SK-N-SH treated with all-trans-retinoic acid at 6 μM for 48 hours (cell line): ENCODE results near the gene LRRC15.

Experiments used
- ATAC-seq: fragments of 200-7000 bp; cut with Tn5 transposase; 3 replicates; pipeline ENCODE4 v1.9.1; 2020; ENCODE audit warnings: mild to moderate bottlenecking, moderate library complexity
- ARNTL ChIP-seq: fragments of 450-650 bp; formaldehyde crosslinking; IDR thresholded peaks from 2 replicates; pipeline ENCODE4 v1.5.0; 2020; ENCODE audit warnings: low read depth, mild to moderate bottlenecking, moderate library complexity, borderline replicate concordance
- BACH2 ChIP-seq: fragments of 250-450 bp; sonication (Bioruptor Pico); IDR thresholded peaks from 2 replicates; pipeline ENCODE4 v1.9.0; 2021; ENCODE audit warnings: mild to moderate bottlenecking, borderline replicate concordance
- CSDC2 ChIP-seq: fragments of 250-450 bp; sonication (Bioruptor Pico); IDR thresholded peaks from 2 replicates; pipeline ENCODE4 v1.5.0; 2020; ENCODE audit warnings: mild to moderate bottlenecking, moderate library complexity
- ESRRG ChIP-seq: fragments of 250-450 bp; sonication (Bioruptor Pico); IDR thresholded peaks from 2 replicates; pipeline ENCODE4 v1.6.1; 2021; ENCODE audit warnings: mild to moderate bottlenecking
- ISL1 ChIP-seq: fragments of 250-450 bp; sonication (Bioruptor Pico); IDR thresholded peaks from 2 replicates; pipeline ENCODE4 v2.1.2; 2022; ENCODE audit warnings: mild to moderate bottlenecking, moderate library complexity
- OSR1 ChIP-seq: fragments of 250-450 bp; sonication (Bioruptor Pico); IDR thresholded peaks from 2 replicates; pipeline ENCODE4 v1.8.0; 2022; ENCODE audit warnings: moderate library complexity, mild to moderate bottlenecking, inconsistent platforms
- PATZ1 ChIP-seq: fragments of 250-450 bp; sonication (Bioruptor Pico); IDR thresholded peaks from 2 replicates; pipeline ENCODE4 v1.8.0; 2020; ENCODE audit warnings: mild to moderate bottlenecking, moderate library complexity, borderline replicate concordance
- POU6F1 ChIP-seq: fragments of 250-450 bp; sonication (Bioruptor Pico); IDR thresholded peaks from 2 replicates; pipeline ENCODE4 v1.8.0; 2021; ENCODE audit warnings: low read depth, mild to moderate bottlenecking, moderate library complexity, borderline replicate concordance
- PPARA ChIP-seq: fragments of 250-450 bp; sonication (Bioruptor Pico); IDR thresholded peaks from 2 replicates; pipeline ENCODE4 v1.5.0; 2020; ENCODE audit warnings: mild to moderate bottlenecking, borderline replicate concordance
- RARB ChIP-seq: fragments of 250-450 bp; sonication (Bioruptor Pico); IDR thresholded peaks from 2 replicates; pipeline ENCODE4 v1.8.0; 2021; ENCODE audit warnings: mild to moderate bottlenecking, moderate library complexity
- SNAI2 ChIP-seq: fragments of 250-450 bp; sonication (Bioruptor Pico); IDR thresholded peaks from 2 replicates; pipeline ENCODE4 v1.5.0; 2020; ENCODE audit warnings: mild to moderate bottlenecking, moderate library complexity
- TOX ChIP-seq: fragments of 250-450 bp; sonication (Bioruptor Pico); IDR thresholded peaks from 2 replicates; pipeline ENCODE4 v1.8.0; 2021; ENCODE audit warnings: mild to moderate bottlenecking, moderate library complexity, borderline replicate concordance
- ZC3H10 ChIP-seq: fragments of 250-450 bp; sonication (Bioruptor Pico); IDR thresholded peaks from 2 replicates; pipeline ENCODE4 v1.5.1; 2021; ENCODE audit warnings: mild to moderate bottlenecking, moderate library complexity
- ZFP3 ChIP-seq: fragments of 250-450 bp; sonication (Bioruptor Pico); IDR thresholded peaks from 2 replicates; pipeline ENCODE4 v1.5.0; 2020; ENCODE audit warnings: mild to moderate bottlenecking, moderate library complexity
- ZFP30 ChIP-seq: fragments of 450-650 bp; formaldehyde crosslinking; IDR thresholded peaks from 2 replicates; pipeline ENCODE4 v1.5.0; 2022; ENCODE audit warnings: mild to moderate bottlenecking, moderate library complexity
- ZNF565 ChIP-seq: fragments of 450-650 bp; formaldehyde crosslinking; conservative IDR thresholded peaks from 2 replicates; pipeline ENCODE4 v1.5.0; 2020; ENCODE audit warnings: low read depth, mild to moderate bottlenecking, moderate library complexity
- ZNF70 ChIP-seq: fragments of 450-650 bp; formaldehyde crosslinking; IDR thresholded peaks from 2 replicates; pipeline ENCODE4 v1.5.0; 2020; ENCODE audit warnings: mild to moderate bottlenecking, moderate library complexity
- ZNF8 ChIP-seq: fragments of 450-650 bp; formaldehyde crosslinking; IDR thresholded peaks from 2 replicates; pipeline ENCODE4 v1.5.0; 2020; ENCODE audit warnings: mild to moderate bottlenecking, moderate library complexity
- TF ChIP-seq, protein P1 (sequence below): fragments of 250-450 bp; sonication (Bioruptor Pico); IDR thresholded peaks from 2 replicates; pipeline ENCODE4 v1.5.1; 2021; ENCODE audit warnings: mild to moderate bottlenecking, moderate library complexity
- TF ChIP-seq, protein P2 (sequence below): fragments of 250-450 bp; sonication (Bioruptor Pico); IDR thresholded peaks from 2 replicates; pipeline ENCODE4 v1.5.1; 2020; ENCODE audit warnings: low read depth, mild to moderate bottlenecking, moderate library complexity
- TF ChIP-seq, protein P3 (sequence below): fragments of 250-450 bp; sonication (Bioruptor Pico); IDR thresholded peaks from 2 replicates; pipeline ENCODE4 v1.5.0; 2020; ENCODE audit warnings: mild to moderate bottlenecking, moderate library complexity

The LRRC15 gene

DNA sequence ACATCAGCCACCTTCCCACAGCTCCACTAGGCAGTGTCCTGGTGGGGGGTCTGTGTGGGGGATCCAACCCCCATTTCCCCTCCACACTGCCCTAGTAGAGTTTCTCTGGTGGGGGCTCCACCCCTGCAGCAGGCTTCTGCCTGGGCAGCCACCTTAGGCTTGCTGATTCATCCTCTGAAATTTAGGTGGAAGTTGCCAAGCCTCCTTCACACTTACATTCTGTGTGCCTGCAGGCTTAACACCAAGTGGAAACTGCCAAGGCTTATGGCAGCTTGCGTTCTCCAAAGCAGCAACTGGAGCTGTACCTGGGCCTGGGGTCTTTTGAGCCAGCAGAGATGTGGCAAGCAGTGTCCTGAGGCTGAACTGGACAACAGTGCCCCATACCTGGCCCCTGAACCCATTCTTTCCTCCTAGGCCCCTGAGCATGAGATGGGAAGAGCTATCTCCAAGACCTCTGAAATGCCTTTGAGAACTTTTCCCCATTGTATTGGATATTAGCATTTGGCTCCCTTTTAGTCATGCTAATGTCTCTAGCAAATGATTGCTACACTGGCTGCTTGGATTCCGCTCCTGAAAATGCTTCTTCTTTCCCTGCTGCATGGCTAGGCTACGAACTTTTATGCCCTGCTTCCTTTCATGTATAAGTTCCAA lies 50.9 kb downstream of the LRRC15 start:
- TF ChIP-seq PATZ1 (CRISPR knock-in tag) (no peak), POU6F1 (no peak), BACH2 (no peak), ZFP30 (CRISPR knock-in tag) (no peak), ZC3H10 (CRISPR knock-in tag) (no peak), ARNTL (CRISPR knock-in tag) (no peak), ISL1 (CRISPR knock-in tag) (no peak), SNAI2 (CRISPR knock-in tag) (no peak), RARB (CRISPR knock-in tag) (no peak), ZNF565 (no peak), OSR1 (CRISPR knock-in tag) (no peak), ESRRG (CRISPR knock-in tag) (no peak), CSDC2 (CRISPR knock-in tag) (no peak)
- TF ChIP-seq, protein P1, sequence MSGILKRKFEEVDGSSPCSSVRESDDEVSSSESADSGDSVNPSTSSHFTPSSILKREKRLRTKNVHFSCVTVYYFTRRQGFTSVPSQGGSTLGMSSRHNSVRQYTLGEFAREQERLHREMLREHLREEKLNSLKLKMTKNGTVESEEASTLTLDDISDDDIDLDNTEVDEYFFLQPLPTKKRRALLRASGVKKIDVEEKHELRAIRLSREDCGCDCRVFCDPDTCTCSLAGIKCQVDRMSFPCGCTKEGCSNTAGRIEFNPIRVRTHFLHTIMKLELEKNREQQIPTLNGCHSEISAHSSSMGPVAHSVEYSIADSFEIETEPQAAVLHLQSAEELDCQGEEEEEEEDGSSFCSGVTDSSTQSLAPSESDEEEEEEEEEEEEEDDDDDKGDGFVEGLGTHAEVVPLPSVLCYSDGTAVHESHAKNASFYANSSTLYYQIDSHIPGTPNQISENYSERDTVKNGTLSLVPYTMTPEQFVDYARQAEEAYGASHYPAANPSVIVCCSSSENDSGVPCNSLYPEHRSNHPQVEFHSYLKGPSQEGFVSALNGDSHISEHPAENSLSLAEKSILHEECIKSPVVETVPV (CRISPR knock-in tag) = no peak
- TF ChIP-seq, protein P2, sequence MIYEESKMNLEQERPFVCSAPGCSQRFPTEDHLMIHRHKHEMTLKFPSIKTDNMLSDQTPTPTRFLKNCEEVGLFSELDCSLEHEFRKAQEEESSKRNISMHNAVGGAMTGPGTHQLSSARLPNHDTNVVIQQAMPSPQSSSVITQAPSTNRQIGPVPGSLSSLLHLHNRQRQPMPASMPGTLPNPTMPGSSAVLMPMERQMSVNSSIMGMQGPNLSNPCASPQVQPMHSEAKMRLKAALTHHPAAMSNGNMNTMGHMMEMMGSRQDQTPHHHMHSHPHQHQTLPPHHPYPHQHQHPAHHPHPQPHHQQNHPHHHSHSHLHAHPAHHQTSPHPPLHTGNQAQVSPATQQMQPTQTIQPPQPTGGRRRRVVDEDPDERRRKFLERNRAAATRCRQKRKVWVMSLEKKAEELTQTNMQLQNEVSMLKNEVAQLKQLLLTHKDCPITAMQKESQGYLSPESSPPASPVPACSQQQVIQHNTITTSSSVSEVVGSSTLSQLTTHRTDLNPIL (CRISPR knock-in tag) = no peak
- ATAC-seq = no peak

GRCh38 chr3:194316918-194317317 lies 52.6 kb downstream of the LRRC15 start:
- no peak for ATAC-seq
- TF ChIP-seq ISL1 (CRISPR knock-in tag) (no peak), ZNF70 (no peak), ZFP3 (CRISPR knock-in tag) (no peak), PPARA (CRISPR knock-in tag) (no peak), PATZ1 (CRISPR knock-in tag) (no peak), RARB (CRISPR knock-in tag) (no peak), TOX (CRISPR knock-in tag) (no peak), SNAI2 (CRISPR knock-in tag) (no peak), ZNF8 (CRISPR knock-in tag) (no peak), OSR1 (CRISPR knock-in tag) (no peak), ARNTL (CRISPR knock-in tag) (no peak), ESRRG (CRISPR knock-in tag) (no peak), BACH2 (no peak), ZFP30 (CRISPR knock-in tag) (no peak), CSDC2 (CRISPR knock-in tag) (no peak), ZNF565 (no peak)
- TF ChIP-seq, protein P3, sequence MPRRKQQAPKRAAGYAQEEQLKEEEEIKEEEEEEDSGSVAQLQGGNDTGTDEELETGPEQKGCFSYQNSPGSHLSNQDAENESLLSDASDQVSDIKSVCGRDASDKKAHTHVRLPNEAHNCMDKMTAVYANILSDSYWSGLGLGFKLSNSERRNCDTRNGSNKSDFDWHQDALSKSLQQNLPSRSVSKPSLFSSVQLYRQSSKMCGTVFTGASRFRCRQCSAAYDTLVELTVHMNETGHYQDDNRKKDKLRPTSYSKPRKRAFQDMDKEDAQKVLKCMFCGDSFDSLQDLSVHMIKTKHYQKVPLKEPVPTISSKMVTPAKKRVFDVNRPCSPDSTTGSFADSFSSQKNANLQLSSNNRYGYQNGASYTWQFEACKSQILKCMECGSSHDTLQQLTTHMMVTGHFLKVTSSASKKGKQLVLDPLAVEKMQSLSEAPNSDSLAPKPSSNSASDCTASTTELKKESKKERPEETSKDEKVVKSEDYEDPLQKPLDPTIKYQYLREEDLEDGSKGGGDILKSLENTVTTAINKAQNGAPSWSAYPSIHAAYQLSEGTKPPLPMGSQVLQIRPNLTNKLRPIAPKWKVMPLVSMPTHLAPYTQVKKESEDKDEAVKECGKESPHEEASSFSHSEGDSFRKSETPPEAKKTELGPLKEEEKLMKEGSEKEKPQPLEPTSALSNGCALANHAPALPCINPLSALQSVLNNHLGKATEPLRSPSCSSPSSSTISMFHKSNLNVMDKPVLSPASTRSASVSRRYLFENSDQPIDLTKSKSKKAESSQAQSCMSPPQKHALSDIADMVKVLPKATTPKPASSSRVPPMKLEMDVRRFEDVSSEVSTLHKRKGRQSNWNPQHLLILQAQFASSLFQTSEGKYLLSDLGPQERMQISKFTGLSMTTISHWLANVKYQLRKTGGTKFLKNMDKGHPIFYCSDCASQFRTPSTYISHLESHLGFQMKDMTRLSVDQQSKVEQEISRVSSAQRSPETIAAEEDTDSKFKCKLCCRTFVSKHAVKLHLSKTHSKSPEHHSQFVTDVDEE = no peak
- TF ChIP-seq, protein P1 (CRISPR knock-in tag) = no peak
